Left renal pelvis (tissue), 4 donors: Measurements from ENCODE around the gene HLCS. TPM values are rescaled to one million over a fixed set of nuclear protein-coding genes. Genes with fewer than 3 reads are reported as not detected.

Experiments used
- DNase-seq, 4 donors: peaks; one replicate each; pipeline ENCODE4 v3.0.0-alpha.2; 2013; ENCODE audit warnings: low read depth in 4 of 4, low spot score in 3 of 4
- polyA plus RNA-seq, 4 donors: library from polyadenylated mRNA; unstranded; fragments of 120-200 nt; gene quantifications; one replicate each; pipeline ENCODE4 v1.2.1, GENCODE V29; 2013; ENCODE audit not compliant: insufficient read length in 4 of 4

The HLCS gene
- polyA plus RNA-seq, 4 donors, result 8.9 to 18.6 (median 16.2) TPM

- peak in 1 of 4 donors; percentile 35 for DNase-seq
These were observed 48.9 kb downstream of the HLCS start for GRCh38 chr21:36917471-36918158.

DNA sequence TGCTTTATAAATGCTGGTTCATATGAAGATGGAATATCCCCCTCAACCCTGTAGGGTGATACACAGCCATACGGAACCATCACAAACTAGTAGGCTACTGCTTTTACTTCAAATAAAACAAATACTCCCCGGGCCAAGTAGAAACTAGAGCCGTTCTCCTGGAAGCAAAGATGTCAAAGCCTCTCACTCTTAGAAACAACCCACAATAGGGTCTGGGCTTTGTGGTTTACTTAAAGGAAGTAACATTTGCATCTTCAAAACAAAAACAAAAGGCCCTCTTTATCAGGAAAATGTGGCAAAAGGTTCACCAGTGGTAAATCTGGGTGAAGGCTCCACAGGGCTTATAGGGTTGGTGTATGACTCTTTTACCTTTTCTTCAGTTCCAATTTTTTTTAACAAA is 49.8 kb downstream of the HLCS start:
- DNase-seq, result no peak

GRCh38 chr21:36915696-36916245 is 50.7 kb downstream of the HLCS start:
- no peak for DNase-seq

- no peak for DNase-seq
These were observed 51.3 kb downstream of the HLCS start for GRCh38 chr21:36915014-36915695.

GRCh38 chr21:36914244-36915013 is 52.0 kb downstream of the HLCS start:
- no peak for DNase-seq

DNA sequence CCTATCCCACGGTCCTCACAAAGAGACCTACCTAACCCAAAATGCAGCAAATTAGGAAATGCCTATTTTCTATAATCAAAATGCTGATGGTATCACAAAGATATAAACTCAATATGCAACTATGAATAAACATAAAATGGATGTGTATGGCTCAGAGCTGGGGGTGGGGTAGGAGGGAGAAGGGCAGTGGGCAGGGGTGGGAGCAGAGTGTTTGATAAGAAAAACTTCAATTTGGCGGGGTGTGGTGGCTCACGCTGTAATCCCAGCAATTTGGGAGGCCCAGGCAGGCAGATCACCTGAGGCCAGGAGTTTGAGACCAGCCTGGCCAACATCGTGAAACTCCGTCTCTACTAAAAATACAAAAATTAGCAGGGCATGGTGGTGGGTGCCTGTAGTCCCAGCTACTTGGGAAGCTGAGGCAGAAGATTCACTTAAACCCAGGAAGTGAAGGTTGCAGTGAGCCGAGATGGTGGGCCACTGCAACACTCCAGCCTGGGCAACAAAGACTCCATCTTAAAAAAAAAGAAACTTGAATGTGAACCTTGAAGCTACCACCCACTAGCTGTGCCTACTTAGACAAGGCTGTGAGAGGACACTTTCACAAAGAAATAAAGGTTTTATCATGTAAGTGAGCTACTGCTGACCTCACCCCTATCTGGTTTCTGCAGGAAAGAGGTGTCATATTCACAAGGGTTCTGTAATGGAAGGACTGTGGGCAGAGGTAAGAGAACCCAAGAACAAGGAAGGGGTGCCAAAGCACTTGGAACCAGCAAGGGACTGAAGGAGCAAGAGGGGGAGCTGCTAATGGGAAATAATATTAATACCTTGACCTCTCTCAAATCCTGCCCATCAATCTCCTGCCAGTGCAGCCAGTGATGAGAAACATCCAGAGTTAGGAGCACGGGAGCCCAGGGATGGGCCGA is 53.0 kb downstream of the HLCS start:
- no peak for DNase-seq

- DNase-seq, result no peak
These were observed 55.7 kb downstream of the HLCS start for GRCh38 chr21:36910581-36911307.

DNA sequence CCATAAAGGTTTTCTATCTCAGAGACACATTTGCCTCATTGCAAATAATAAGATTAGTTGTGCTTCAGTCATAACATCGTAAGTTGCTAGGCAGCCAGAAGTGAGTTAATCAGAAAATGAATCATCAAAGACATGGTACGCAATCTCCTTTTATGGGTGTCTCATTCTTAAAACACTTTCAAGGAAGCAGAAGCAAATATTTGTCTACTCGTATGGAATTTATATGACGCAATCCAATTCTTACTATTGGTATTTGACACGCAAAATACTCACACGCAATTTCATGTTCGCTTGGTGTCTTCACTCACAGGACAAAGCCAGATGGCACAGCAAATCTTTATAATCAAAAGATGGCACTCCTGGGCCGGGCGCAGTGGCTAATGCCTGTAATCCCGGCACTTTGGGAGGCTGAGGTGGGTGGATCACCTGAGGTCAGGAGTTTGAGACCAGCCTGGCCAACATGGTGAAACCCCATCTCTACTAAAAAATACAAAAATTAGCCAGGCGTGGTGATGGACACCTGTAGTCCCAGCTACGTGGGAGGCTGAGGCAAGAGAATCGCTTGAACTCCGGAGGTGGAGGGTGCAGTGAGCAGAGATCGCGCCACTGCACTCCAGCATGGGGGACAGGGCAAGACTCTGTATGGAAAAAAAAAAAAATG is 56.4 kb downstream of the HLCS start:
- no peak for DNase-seq

DNA sequence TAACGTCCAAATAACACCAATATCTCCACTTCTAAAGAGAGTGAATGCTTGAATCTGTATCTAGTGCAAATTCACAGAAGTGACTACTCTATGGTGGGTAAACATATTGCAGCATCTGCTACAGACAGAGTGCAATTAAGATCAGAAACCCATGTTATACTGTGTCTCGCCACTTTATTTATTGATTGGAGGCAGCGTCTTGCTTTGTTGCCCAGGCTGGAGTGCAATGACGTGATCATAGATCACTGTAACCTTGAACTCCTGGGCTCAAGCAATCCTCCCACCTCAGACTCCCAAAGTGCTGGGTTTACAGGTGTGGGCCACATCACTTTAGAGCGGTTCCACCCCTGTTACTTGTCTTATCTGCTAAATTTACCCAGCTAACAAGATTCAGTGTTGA is 57.0 kb downstream of the HLCS start:
- DNase-seq, result no peak

DNA sequence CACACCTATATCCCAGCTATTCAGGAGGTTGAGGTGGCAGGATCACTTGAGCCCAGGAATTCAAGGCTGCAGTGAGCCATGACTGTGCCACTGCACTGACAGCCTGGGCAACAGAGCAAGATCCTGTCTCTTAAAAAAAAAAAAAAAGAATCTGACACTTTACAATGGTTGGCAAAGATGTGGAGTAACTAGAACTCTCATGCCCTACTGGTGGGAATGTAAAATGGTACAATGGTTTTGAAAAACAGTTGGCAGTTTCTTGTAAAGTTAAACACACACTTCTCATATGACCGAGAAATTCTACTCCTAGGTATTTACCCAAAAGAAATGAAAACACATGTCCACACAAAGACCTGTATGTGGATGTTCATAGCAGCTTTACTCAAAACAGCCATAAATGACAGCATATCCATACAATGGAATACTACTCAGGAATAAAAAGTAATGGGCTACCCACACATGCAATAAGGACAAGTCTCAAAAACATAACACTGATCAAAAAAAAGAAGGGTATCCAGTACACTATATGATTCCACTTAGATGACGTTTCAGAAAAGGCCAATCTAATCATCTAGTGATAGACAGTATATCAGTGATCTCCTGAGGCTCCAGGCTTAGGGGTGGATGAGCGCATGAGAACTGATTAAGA is 58.1 kb downstream of the HLCS start:
- no peak for DNase-seq

- DNase-seq, result no peak
These were observed 62.3 kb downstream of the HLCS start for GRCh38 chr21:36904093-36904666.

- DNase-seq, result no peak
These were observed 63.7 kb downstream of the HLCS start for GRCh38 chr21:36902793-36903192.

DNA sequence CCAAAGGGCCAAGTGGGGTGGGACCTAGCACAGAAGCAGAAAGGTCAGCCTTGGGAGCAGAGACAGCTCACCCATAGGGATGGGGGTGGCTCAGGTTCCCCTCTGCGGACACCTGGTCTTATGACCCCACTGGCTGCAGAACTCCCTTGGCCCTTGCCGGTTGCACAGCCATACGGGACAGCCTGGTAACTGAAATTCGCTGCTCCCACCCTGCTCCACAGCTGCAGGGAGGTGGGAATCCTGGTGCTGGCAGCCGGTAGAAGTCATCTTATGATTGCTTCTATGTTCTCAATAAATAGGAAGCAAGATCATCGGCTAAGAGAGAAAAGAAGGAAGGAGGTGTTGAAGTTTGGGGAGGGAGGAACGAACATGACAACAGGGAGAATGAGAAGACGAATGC is 64.1 kb downstream of the HLCS start:
- no peak for DNase-seq

DNA sequence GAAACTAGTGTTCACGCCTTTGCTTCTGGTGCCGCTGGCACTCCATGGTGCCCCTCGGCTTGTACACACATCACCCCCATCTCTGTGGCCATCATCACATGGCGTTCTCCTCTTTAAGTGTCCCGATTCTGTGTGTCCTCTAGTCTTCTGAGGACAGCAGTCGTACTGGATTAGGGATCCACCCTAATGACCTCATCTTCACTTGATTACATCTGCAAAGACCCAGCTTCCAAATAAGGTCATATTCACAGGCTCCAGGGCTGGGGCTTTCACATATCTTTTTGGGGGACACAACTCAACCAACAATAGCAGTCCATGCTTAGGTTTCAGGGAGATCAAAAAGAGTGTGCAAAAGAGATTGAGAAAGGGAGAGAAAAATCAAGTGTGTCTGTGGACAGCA is 64.9 kb downstream of the HLCS start:
- no peak for DNase-seq

DNA sequence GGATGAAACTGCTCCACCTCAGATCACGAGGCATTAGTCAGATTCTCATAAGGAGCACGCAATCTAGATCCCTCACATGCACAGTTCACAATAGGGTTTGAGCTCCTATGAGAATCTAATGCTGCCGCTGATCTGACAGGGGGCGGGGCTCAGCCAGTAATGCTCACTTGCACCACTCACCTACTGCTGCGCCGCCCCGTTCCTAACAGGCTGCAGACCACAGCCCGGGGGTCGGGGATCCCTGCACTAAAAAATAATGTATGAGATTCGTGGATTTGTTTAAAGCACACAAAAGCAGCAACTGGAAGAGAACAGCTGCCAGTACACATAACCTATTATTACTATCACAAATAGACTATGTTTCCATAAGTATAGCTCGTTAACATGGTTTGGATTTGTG is 72.9 kb downstream of the HLCS start:
- DNase-seq, result no peak

- no peak for DNase-seq
These were observed 74.3 kb downstream of the HLCS start for GRCh38 chr21:36892201-36892600.

- DNase-seq, result no peak
These were observed 74.8 kb downstream of the HLCS start for GRCh38 chr21:36891692-36892091.

DNA sequence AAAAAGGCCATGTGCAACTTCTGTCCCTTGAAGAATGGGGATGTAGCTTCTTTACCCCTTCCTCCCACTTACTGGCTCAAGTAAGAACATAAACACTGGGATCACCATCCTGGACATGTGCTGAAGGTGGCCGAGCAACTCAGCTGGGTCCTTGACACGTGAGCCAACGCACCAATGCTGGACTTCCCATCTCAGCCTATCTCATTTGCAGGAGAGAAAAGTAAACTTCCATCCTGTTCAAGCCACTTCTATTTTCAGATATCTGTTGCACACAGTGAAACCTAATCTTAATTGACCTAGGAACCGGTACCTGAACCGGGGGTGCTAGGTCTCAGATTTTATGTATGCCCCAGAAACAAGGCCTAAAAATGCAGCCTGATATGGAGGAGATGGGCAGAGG is 75.3 kb downstream of the HLCS start:
- DNase-seq, result no peak
